K562 (cell line): ENCODE results near the gene GAPT. TPM values are rescaled to one million over a fixed set of nuclear protein-coding genes. Genes with fewer than 3 reads are reported as not detected.

ENCODE experiments used
- ATAC-seq: fragments of 200-7000 bp; cut with Tn5 transposase; 3 replicates; pipeline ENCODE4 v1.9.1; 2020; ENCODE audit warnings: moderate library complexity
- BruUV-seq: library from RNA; stranded (reverse); fragments of 400-500 nt; replicated peaks from 2 replicates; lab custom pipeline; 2021; lab: Mats Ljungman, UMichigan
- CTCF ChIA-PET: fragments of 300-600 bp; formaldehyde crosslinking; extraction: SDS; loops from one replicate; lab custom pipeline; 2021; ENCODE audit warnings: low intra/inter-chr PET ratio; lab: Yijun Ruan, JAX
- POLR2A ChIA-PET: fragments of 300-600, 350-650 bp; sonication (Branson Sonifier 250); formaldehyde crosslinking; extraction: SDS; loops from one replicate; lab custom pipeline; 2021; ENCODE audit warnings: antibody characterized with exemption, inconsistent platforms; lab: Yijun Ruan, JAX
- DNase-seq, 4 experiments: peaks; one replicate each; pipeline versions ENCODE4 v3.0.0 to v3.0.0-alpha.2; 2011 to 2018; ENCODE audit warnings: low spot score in 3 of 4, mixed read lengths in 3 of 4; ENCODE audit errors: extremely low read depth in 1 of 4
- FAIRE-seq: peaks from 2 replicates; lab custom pipeline; 2011; peaks lifted over from hg19 to GRCh38; lab: Jason Lieb, UNC
- H2AFZ ChIP-seq: 2 replicates; pipeline ENCODE4 v1.6.0; 2011; ENCODE audit warnings: low read depth, low read length, control low read depth, inconsistent platforms
- H3K27ac ChIP-seq: fragments of 200-600 bp; 3 replicates; pipeline ENCODE4 v1.8.0; 2011; ENCODE audit warnings: low read depth, mild to moderate bottlenecking, control low read depth, inconsistent platforms, low read length, moderate library complexity, mixed read lengths; ENCODE audit errors: extremely low read depth
- H3K27me3 ChIP-seq, 2 experiments: fragments of 300-600 bp in 1 of 2; 2 replicates in 1 of 2; 3 replicates in 1 of 2; pipeline versions ENCODE4 v1.6.0 to v1.8.0; 2011; ENCODE audit warnings: inconsistent platforms in 2 of 2, low read length in 2 of 2, mild to moderate bottlenecking in 1 of 2, mixed read lengths in 1 of 2, moderate library complexity in 1 of 2; ENCODE audit not compliant: control insufficient read depth in 2 of 2, insufficient read depth in 2 of 2
- H3K36me3 ChIP-seq: fragments of 300-600 bp; 3 replicates; pipeline ENCODE4 v1.8.0; 2011; ENCODE audit warnings: mild to moderate bottlenecking, low read length, inconsistent platforms; ENCODE audit not compliant: control insufficient read depth, insufficient read depth
- H3K4me1 ChIP-seq, 2 experiments: fragments of 200-600 bp in 1 of 2; replicated peaks in 1 of 2; 2 replicates in 1 of 2; 3 replicates in 1 of 2; pipeline versions ENCODE4 v1.5.1 to v1.8.0; 2011; ENCODE audit warnings: inconsistent platforms in 2 of 2, low read length in 2 of 2, mild to moderate bottlenecking in 1 of 2, mixed read lengths in 1 of 2, moderate library complexity in 1 of 2; ENCODE audit not compliant: control insufficient read depth in 2 of 2, insufficient read depth in 2 of 2
- H3K4me2 ChIP-seq: 2 replicates; pipeline ENCODE4 v1.6.1; 2011; ENCODE audit warnings: low read length, control low read depth, inconsistent platforms, mixed read lengths; ENCODE audit not compliant: insufficient read depth
- H3K4me3 ChIP-seq: fragments of 200-600 bp; sonication (generic), shearing (Covaris generic); 2 replicates; pipeline ENCODE4 v1.5.1; 2016; ENCODE audit warnings: control low read depth, inconsistent platforms
- H3K79me2 ChIP-seq: fragments of 200-600 bp; 3 replicates; pipeline ENCODE4 v1.8.0; 2011; ENCODE audit warnings: low read length, inconsistent platforms; ENCODE audit not compliant: control insufficient read depth, insufficient read depth
- H3K9ac ChIP-seq, 2 experiments: 2 replicates each; pipeline versions ENCODE4 v1.6.0 to v1.6.1; 2011; ENCODE audit warnings: low read depth in 2 of 2, low read length in 2 of 2, control low read depth in 1 of 2, inconsistent platforms in 1 of 2, mild to moderate bottlenecking in 1 of 2, mixed read lengths in 1 of 2; ENCODE audit not compliant: insufficient read depth in 1 of 2
- H3K9me1 ChIP-seq: one replicate; pipeline ENCODE4 v1.6.0; 2011; ENCODE audit warnings: inconsistent platforms, mild to moderate bottlenecking, low read length, moderate library complexity; ENCODE audit not compliant: control insufficient read depth, insufficient read depth
- H3K9me3 ChIP-seq: replicated peaks from 2 replicates; pipeline ENCODE4 v1.5.1; 2011; ENCODE audit warnings: low read depth, low read length, inconsistent platforms; ENCODE audit not compliant: control insufficient read depth, insufficient read depth
- H4K20me1 ChIP-seq: replicated peaks from 2 replicates; pipeline ENCODE4 v1.6.1; 2011; ENCODE audit warnings: low read length, inconsistent platforms, mixed read lengths; ENCODE audit not compliant: control insufficient read depth, insufficient read depth
- CHD2 ChIP-seq: IDR thresholded peaks from 2 replicates; pipeline ENCODE4 v1.6.1; 2011; ENCODE audit warnings: low read depth, low read length
- CLOCK ChIP-seq: fragments of 250-450 bp; sonication (Bioruptor Pico); IDR thresholded peaks from 2 replicates; pipeline ENCODE4 v1.4.0; 2020; ENCODE audit warnings: mild to moderate bottlenecking, moderate library complexity, borderline replicate concordance
- CTBP1 ChIP-seq: fragments of 450-650 bp; IDR thresholded peaks from 2 replicates; pipeline ENCODE4 v1.6.1; 2016; ENCODE audit warnings: borderline replicate concordance
- HDAC3 ChIP-seq: fragments of 450-650 bp; IDR thresholded peaks from 2 replicates; pipeline ENCODE4 v1.6.1; 2018; ENCODE audit warnings: borderline replicate concordance, mild to moderate bottlenecking, moderate library complexity; ENCODE audit not compliant: partially characterized antibody
- MECOM ChIP-seq: fragments of 250-450 bp; sonication (Bioruptor Pico); IDR thresholded peaks from 2 replicates; pipeline ENCODE4 v1.8.0; 2022; ENCODE audit warnings: inconsistent platforms
- TAL1 ChIP-seq: fragments of 450-650 bp; IDR thresholded peaks from 2 replicates; pipeline ENCODE4 v1.6.1; 2016; ENCODE audit warnings: mild to moderate bottlenecking
- ZBTB40 ChIP-seq, 2 experiments: fragments of 450-650 bp in 1 of 2; sonication (generic) in 1 of 2; formaldehyde crosslinking in 1 of 2; IDR thresholded peaks; 2 replicates each; pipeline versions ENCODE4 v1.7.1 to v1.9.0; 2016 to 2022; ENCODE audit warnings: inconsistent platforms in 1 of 2, mild to moderate bottlenecking in 1 of 2, missing genetic modification reagents in 1 of 2
- ZNF184 ChIP-seq: sonication (generic); formaldehyde crosslinking; IDR thresholded peaks from 2 replicates; pipeline ENCODE4 v1.5.0; 2020; ENCODE audit warnings: missing genetic modification reagents
- ZNF766 ChIP-seq: fragments of 200-800 bp; sonication (Bioruptor generic); conservative IDR thresholded peaks from 2 replicates; pipeline ENCODE4 v1.6.1; 2016; ENCODE audit warnings: missing genetic modification characterization, missing compliant biosample characterization
- WGBS: fragments of 100-300 bp; shearing (Covaris generic); methylation state at CpG from one replicate; pipeline ENCODE4 v1.1.6; 2016; ENCODE audit warnings: low coverage, mixed read lengths; ENCODE audit not compliant: insufficient coverage; ENCODE audit errors: missing lambda C conversion rate; 5-methylcytosine and 5-hydroxymethylcytosine counted together
- in situ Hi-C: fragments of 300-500 bp; cut with MboI; formaldehyde crosslinking; loops from 4 replicates; pipeline ENCODE4 v1.15.0; 2018; ENCODE audit warnings: inconsistent platforms, mixed read lengths
- intact Hi-C: fragments of 100-400 bp; cut with micrococcal nuclease; formaldehyde crosslinking; loops from 2 replicates; pipeline ENCODE4 v1.14.2; 2022
- polyA plus RNA-seq, 8 experiments: library from polyadenylated mRNA; depleted of rRNA in 4 of 8; stranded (reverse) in 5 of 8; unstranded in 3 of 8; fragments of >200 nt; fragmentation: Nextera tagmentation in 2 of 8; fragmentation: Illumina TruSeq in 1 of 8; extraction: Ambion mirVana in 2 of 8; extraction: Trizol in 1 of 8; gene quantifications; 2 replicates each; pipeline versions ENCODE4 v1.2.1 to v1.2.3, GENCODE V29; 2011 to 2014; ENCODE audit warnings: inconsistent platforms in 1 of 8, missing spikeins in 1 of 8
- total RNA-seq, 7 experiments: library from RNA; depleted of rRNA in 6 of 7; stranded (reverse); fragments of >200 nt in 6 of 7; fragmentation: Illumina TruSeq in 2 of 7; extraction: Trizol in 2 of 7; gene quantifications; 2 replicates each; pipeline versions ENCODE4 v1.2.1 to v1.2.3, GENCODE V29; 2011 to 2021; ENCODE audit warnings: low replicate concordance in 1 of 7

GAPT gene
- total and polyA plus RNA-seq, 9 of the 15 experiments (the other 6 are each of a cell fraction or from before 2014, with no cell fraction given): not detected

GRCh38 chr5:58458141-58458742, 33.0 kb upstream of the GAPT start:
- H3K27me3 ChIP-seq: no peaks in the 10 kb centered on the region
- H3K9me3 ChIP-seq: no peaks in the 10 kb centered on the region
- POLR2A ChIA-PET: interaction anchor here (0.6 kb wide), 1 partner anchor 62 kb away, joined by 3 read pairs; no protein-coding TSS in a partner anchor
- peaks cover 0 to 12% of the 10 kb centered on the region in 2 experiments; a peak in 1 of 5 replicates for H3K4me1 ChIP-seq
- BruUV-seq: no TSS peak
- H3K9ac ChIP-seq: no peak overlapping the region
- H3K79me2 ChIP-seq: no peaks in the 10 kb centered on the region
- H3K9me1 ChIP-seq: no peaks in the 10 kb centered on the region
- no peak overlapping the region for H3K27ac ChIP-seq
- in situ Hi-C loops: loop anchor here (25.0 kb wide), 2 partner anchors 671 to 971 kb away; partner anchors contain the start of gene ACTBL2
- H2AFZ ChIP-seq: no peak overlapping the region
- H3K36me3 ChIP-seq: no peaks in the 10 kb centered on the region
- 0% methylated on average over 7 of the region's 7 CpGs for WGBS
- intact Hi-C loops: no loop called here
- no peak overlapping the region for H3K4me3 ChIP-seq
- no peak for FAIRE-seq
- CTCF ChIA-PET: no interaction called here
- no peak for ATAC-seq
- DNase-seq: no peak
- no peaks in the 10 kb centered on the region for H4K20me1 ChIP-seq
- H3K4me2 ChIP-seq: no peak overlapping the region
- TF ChIP-seq TAL1 (no peak), CTBP1 (no peak), ZNF766 (CRISPR knock-in tag) (no peak), HDAC3 (no peak), MECOM (no peak), ZNF184 (CRISPR knock-in tag) (no peak), CLOCK (CRISPR knock-in tag) (no peak), ZBTB40 (IDR thresholded peaks at IDR 0.05) (no peak), ZBTB40 (CRISPR knock-in tag; IDR thresholded peaks at IDR 0.05) (no peak), CHD2 (no peak)
